ENCODE results near the gene GDF2.

Gene GDF2

GRCh38 chr10:47323636-47324296, 1.5 kb downstream of the GDF2 start:
- Histone ChIP-seq H3K36me3 (ENCODE audit: control insufficient read depth in 2 of 2, insufficient read depth in 2 of 2, low read length in 2 of 2) (no peaks in the 10 kb centered on the region), H3K9ac (ENCODE audit: low read length in 2 of 2) (no peak overlapping the region), H3K9me3 (ENCODE audit: control insufficient read depth in 2 of 2, low read length in 2 of 2) (no peaks in the 10 kb centered on the region), H3K4me1 (ENCODE audit: control insufficient read depth, insufficient read depth, low read length) (no peaks in the 10 kb centered on the region), H3K27me3 (ENCODE audit: control insufficient read depth in 1 of 2, insufficient read depth in 2 of 2, low read length in 2 of 2) (peaks cover 5 to 6% of the 10 kb centered on the region in 2 donors), H3K4me3 (ENCODE audit: low read length in 2 of 2) (no peak overlapping the region), H3K27ac (ENCODE audit: low read length) (no peak overlapping the region)

GRCh38 chr10:47325303-47326291, 3.3 kb downstream of the GDF2 start:
- H3K9me3 ChIP-seq (ENCODE audit: control insufficient read depth in 2 of 2, low read length in 2 of 2), result no peaks in the 10 kb centered on the region

GRCh38 chr10:47326306-47326926, 4.2 kb downstream of the GDF2 start:
- Histone ChIP-seq H3K27me3 (ENCODE audit: control insufficient read depth in 1 of 2, insufficient read depth in 2 of 2, low read length in 2 of 2) (peaks cover 4 to 5% of the 10 kb centered on the region in 2 donors), H3K27ac (ENCODE audit: low read length) (no peak overlapping the region), H3K4me1 (ENCODE audit: control insufficient read depth, insufficient read depth, low read length) (no peaks in the 10 kb centered on the region), H3K9me3 (ENCODE audit: control insufficient read depth in 2 of 2, low read length in 2 of 2) (no peaks in the 10 kb centered on the region), H3K36me3 (ENCODE audit: control insufficient read depth in 2 of 2, insufficient read depth in 2 of 2, low read length in 2 of 2) (no peaks in the 10 kb centered on the region), H3K4me3 (ENCODE audit: low read length in 2 of 2) (no peak overlapping the region), H3K9ac (ENCODE audit: low read length in 2 of 2) (no peak overlapping the region)

More at GRCh38 chr10:47325303-47326291, 3.3 kb downstream of the GDF2 start:
- Histone ChIP-seq H3K4me1 (ENCODE audit: control insufficient read depth, insufficient read depth, low read length) (no peaks in the 10 kb centered on the region), H3K9ac (ENCODE audit: low read length in 2 of 2) (no peak overlapping the region), H3K27ac (ENCODE audit: low read length) (no peak overlapping the region), H3K27me3 (ENCODE audit: control insufficient read depth in 1 of 2, insufficient read depth in 2 of 2, low read length in 2 of 2) (peaks cover 5 to 6% of the 10 kb centered on the region in 2 donors), H3K36me3 (ENCODE audit: control insufficient read depth in 2 of 2, insufficient read depth in 2 of 2, low read length in 2 of 2) (no peaks in the 10 kb centered on the region), H3K4me3 (ENCODE audit: low read length in 2 of 2) (no peak overlapping the region)

GRCh38 chr10:47326927-47327330, 4.7 kb downstream of the GDF2 start:
- H3K4me1 ChIP-seq (ENCODE audit: control insufficient read depth, insufficient read depth, low read length), result no peaks in the 10 kb centered on the region
- H3K27me3 ChIP-seq (ENCODE audit: control insufficient read depth in 1 of 2, insufficient read depth in 2 of 2, low read length in 2 of 2), result peaks cover 4 to 5% of the 10 kb centered on the region in 2 donors
- H3K27ac ChIP-seq (ENCODE audit: low read length), result no peak overlapping the region
- H3K36me3 ChIP-seq (ENCODE audit: control insufficient read depth in 2 of 2, insufficient read depth in 2 of 2, low read length in 2 of 2), result no peaks in the 10 kb centered on the region
- no peaks in the 10 kb centered on the region for H3K9me3 ChIP-seq (ENCODE audit: control insufficient read depth in 2 of 2, low read length in 2 of 2)
- no peak overlapping the region for H3K4me3 ChIP-seq (ENCODE audit: low read length in 2 of 2)
- H3K9ac ChIP-seq (ENCODE audit: low read length in 2 of 2), result no peak overlapping the region

GRCh38 chr10:47329855-47330254, 7.6 kb downstream of the GDF2 start:
- no peak overlapping the region for H3K9ac ChIP-seq (ENCODE audit: low read length in 2 of 2)
- no peaks in the 10 kb centered on the region for H3K27me3 ChIP-seq (ENCODE audit: control insufficient read depth in 1 of 2, insufficient read depth in 2 of 2, low read length in 2 of 2)
- no peaks in the 10 kb centered on the region for H3K4me1 ChIP-seq (ENCODE audit: control insufficient read depth, insufficient read depth, low read length)
- H3K4me3 ChIP-seq (ENCODE audit: low read length in 2 of 2), result no peak overlapping the region
- H3K27ac ChIP-seq (ENCODE audit: low read length), result no peak overlapping the region
- no peaks in the 10 kb centered on the region for H3K9me3 ChIP-seq (ENCODE audit: control insufficient read depth in 2 of 2, low read length in 2 of 2)
- no peaks in the 10 kb centered on the region for H3K36me3 ChIP-seq (ENCODE audit: control insufficient read depth in 2 of 2, insufficient read depth in 2 of 2, low read length in 2 of 2)

GRCh38 chr10:47330366-47330765, 8.1 kb downstream of the GDF2 start:
- no peak overlapping the region for H3K9ac ChIP-seq (ENCODE audit: low read length in 2 of 2)
- no peak overlapping the region for H3K27ac ChIP-seq (ENCODE audit: low read length)
- no peaks in the 10 kb centered on the region for H3K36me3 ChIP-seq (ENCODE audit: control insufficient read depth in 2 of 2, insufficient read depth in 2 of 2, low read length in 2 of 2)
- no peaks in the 10 kb centered on the region for H3K4me1 ChIP-seq (ENCODE audit: control insufficient read depth, insufficient read depth, low read length)
- H3K9me3 ChIP-seq (ENCODE audit: control insufficient read depth in 2 of 2, low read length in 2 of 2), result no peaks in the 10 kb centered on the region
- H3K4me3 ChIP-seq (ENCODE audit: low read length in 2 of 2), result no peak overlapping the region
- H3K27me3 ChIP-seq (ENCODE audit: control insufficient read depth in 1 of 2, insufficient read depth in 2 of 2, low read length in 2 of 2), result no peaks in the 10 kb centered on the region

- Histone ChIP-seq H3K27ac (ENCODE audit: low read length) (no peak overlapping the region), H3K36me3 (ENCODE audit: control insufficient read depth in 2 of 2, insufficient read depth in 2 of 2, low read length in 2 of 2) (no peaks in the 10 kb centered on the region), H3K4me1 (ENCODE audit: control insufficient read depth, insufficient read depth, low read length) (no peaks in the 10 kb centered on the region), H3K9ac (ENCODE audit: low read length in 2 of 2) (no peak overlapping the region), H3K4me3 (ENCODE audit: low read length in 2 of 2) (no peak overlapping the region), H3K9me3 (ENCODE audit: control insufficient read depth in 2 of 2, low read length in 2 of 2) (no peaks in the 10 kb centered on the region), H3K27me3 (ENCODE audit: control insufficient read depth in 1 of 2, insufficient read depth in 2 of 2, low read length in 2 of 2) (no peaks in the 10 kb centered on the region)
Observed at GRCh38 chr10:47330804-47331203, 8.6 kb downstream of the GDF2 start.

GRCh38 chr10:47331491-47331890, 9.2 kb downstream of the GDF2 start:
- H3K27me3 ChIP-seq (ENCODE audit: control insufficient read depth in 1 of 2, insufficient read depth in 2 of 2, low read length in 2 of 2), result no peaks in the 10 kb centered on the region
- H3K9me3 ChIP-seq (ENCODE audit: control insufficient read depth in 2 of 2, low read length in 2 of 2), result no peaks in the 10 kb centered on the region
- H3K27ac ChIP-seq (ENCODE audit: low read length), result no peak overlapping the region
- no peak overlapping the region for H3K9ac ChIP-seq (ENCODE audit: low read length in 2 of 2)
- H3K36me3 ChIP-seq (ENCODE audit: control insufficient read depth in 2 of 2, insufficient read depth in 2 of 2, low read length in 2 of 2), result no peaks in the 10 kb centered on the region
- no peaks in the 10 kb centered on the region for H3K4me1 ChIP-seq (ENCODE audit: control insufficient read depth, insufficient read depth, low read length)
- no peak overlapping the region for H3K4me3 ChIP-seq (ENCODE audit: low read length in 2 of 2)

GRCh38 chr10:47331954-47332353, 9.7 kb downstream of the GDF2 start:
- Histone ChIP-seq H3K36me3 (ENCODE audit: control insufficient read depth in 2 of 2, insufficient read depth in 2 of 2, low read length in 2 of 2) (no peaks in the 10 kb centered on the region), H3K27ac (ENCODE audit: low read length) (no peak overlapping the region), H3K9me3 (ENCODE audit: control insufficient read depth in 2 of 2, low read length in 2 of 2) (no peaks in the 10 kb centered on the region), H3K4me1 (ENCODE audit: control insufficient read depth, insufficient read depth, low read length) (no peaks in the 10 kb centered on the region), H3K4me3 (ENCODE audit: low read length in 2 of 2) (no peak overlapping the region), H3K9ac (ENCODE audit: low read length in 2 of 2) (no peak overlapping the region), H3K27me3 (ENCODE audit: control insufficient read depth in 1 of 2, insufficient read depth in 2 of 2, low read length in 2 of 2) (no peaks in the 10 kb centered on the region)

GRCh38 chr10:47332371-47332770, 10.1 kb downstream of the GDF2 start:
- H3K27ac ChIP-seq (ENCODE audit: low read length), result no peak overlapping the region
- no peak overlapping the region for H3K4me3 ChIP-seq (ENCODE audit: low read length in 2 of 2)
- no peaks in the 10 kb centered on the region for H3K4me1 ChIP-seq (ENCODE audit: control insufficient read depth, insufficient read depth, low read length)
- no peaks in the 10 kb centered on the region for H3K36me3 ChIP-seq (ENCODE audit: control insufficient read depth in 2 of 2, insufficient read depth in 2 of 2, low read length in 2 of 2)
- no peaks in the 10 kb centered on the region for H3K27me3 ChIP-seq (ENCODE audit: control insufficient read depth in 1 of 2, insufficient read depth in 2 of 2, low read length in 2 of 2)
- H3K9ac ChIP-seq (ENCODE audit: low read length in 2 of 2), result no peak overlapping the region
- H3K9me3 ChIP-seq (ENCODE audit: control insufficient read depth in 2 of 2, low read length in 2 of 2), result no peaks in the 10 kb centered on the region

Data from stomach smooth muscle (tissue), 2 donors.